HG02759 (cell line): ENCODE data around the gene FRMPD1.

Experiments used
- ATAC-seq: cut with Tn5 transposase; IDR thresholded peaks from one replicate; pipeline ENCODE4 v1.9.1; 2021; ENCODE audit warnings: mild to moderate bottlenecking, moderate library complexity; ENCODE audit not compliant: unreplicated experiment

The FRMPD1 gene

DNA sequence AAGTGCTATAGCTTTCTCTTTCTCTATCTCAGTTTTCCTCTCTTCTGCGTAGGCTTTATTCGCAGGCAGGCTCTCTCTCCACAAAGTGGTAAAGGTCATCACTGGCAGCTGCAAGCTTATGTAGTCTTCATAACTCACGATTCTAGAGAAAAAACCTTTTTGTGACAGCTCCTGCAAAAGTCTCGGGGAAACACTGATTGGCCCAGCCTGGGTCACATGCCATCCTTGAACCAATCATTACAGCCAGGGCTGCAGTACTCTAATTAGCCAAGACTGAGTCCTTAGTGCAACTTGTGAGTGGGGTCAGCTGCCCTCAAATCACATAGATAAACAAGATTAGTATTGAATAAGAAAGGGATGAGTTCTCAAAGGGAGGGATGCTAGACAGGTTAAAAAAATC, 18.3 kb upstream of the FRMPD1 start:
- ATAC-seq, result no peak

- ATAC-seq, result no peak
These were observed 14.9 kb upstream of the FRMPD1 start for GRCh38 chr9:37635808-37636207.

DNA sequence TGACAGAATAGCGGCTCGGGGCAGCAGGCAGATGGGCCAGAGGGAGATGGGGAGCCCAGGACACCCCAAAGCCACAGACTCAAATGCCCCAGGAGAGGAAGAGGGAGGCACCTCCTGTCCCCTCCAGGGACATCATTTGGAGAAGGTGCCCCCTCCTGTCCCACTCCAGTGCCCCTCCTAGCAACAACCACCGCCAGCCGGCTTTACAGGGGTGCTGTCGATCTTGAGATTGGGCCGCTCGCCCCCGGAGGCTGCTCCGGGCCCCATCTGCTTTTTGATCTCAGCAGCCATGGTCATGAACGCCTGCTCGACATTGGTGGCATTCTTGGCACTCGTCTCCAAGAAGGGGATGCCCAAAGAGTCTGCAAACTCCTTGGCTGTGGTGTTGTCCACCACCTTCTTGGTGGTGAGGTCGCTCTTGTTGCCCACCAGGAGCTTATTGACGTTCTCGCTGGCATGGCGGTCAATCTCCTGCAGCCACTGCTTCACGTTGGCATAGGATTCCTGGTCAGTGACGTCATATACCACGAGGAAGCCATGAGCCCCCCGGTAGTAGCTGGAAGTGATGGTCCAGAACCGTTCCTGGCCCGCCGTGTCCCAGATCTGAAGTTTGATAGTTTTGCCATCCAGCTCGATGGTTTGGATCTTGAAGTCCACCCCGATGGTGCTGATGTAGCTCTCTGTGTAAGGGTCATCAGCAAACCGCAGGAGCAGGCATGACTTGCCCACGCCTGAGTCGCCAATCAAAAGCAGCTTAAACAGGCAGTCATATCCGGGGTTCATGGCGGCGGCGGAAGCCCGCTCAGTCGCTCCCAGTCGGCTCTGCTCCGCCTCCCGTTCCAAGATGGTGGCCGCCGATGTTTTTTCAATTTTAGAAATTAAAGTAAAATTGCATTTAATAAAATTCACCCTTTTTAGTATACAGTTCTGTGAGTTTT, 14.0 kb upstream of the FRMPD1 start:
- ATAC-seq, result no peak

- no peak for ATAC-seq
These were observed 11.5 kb upstream of the FRMPD1 start for GRCh38 chr9:37639109-37639762.

DNA sequence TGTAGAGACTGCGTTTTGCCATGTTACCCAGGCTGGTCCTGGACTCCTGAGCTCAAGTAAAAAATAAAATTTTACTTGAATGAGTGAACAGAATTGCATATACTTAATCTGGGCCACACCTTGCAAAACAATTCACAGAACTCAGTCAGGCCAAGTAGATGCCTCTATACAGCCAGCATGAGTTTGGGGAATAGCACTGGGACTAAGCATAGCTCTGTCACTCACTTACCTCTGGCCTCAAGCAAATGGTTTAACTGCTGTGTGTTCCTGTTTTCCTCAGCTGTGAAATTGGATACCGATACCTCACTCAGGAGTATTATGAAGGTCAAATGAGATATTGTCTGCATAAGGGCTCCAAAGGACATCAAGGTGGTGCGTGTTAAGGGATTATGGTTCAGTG, 10.9 kb upstream of the FRMPD1 start:
- ATAC-seq, result no peak

DNA sequence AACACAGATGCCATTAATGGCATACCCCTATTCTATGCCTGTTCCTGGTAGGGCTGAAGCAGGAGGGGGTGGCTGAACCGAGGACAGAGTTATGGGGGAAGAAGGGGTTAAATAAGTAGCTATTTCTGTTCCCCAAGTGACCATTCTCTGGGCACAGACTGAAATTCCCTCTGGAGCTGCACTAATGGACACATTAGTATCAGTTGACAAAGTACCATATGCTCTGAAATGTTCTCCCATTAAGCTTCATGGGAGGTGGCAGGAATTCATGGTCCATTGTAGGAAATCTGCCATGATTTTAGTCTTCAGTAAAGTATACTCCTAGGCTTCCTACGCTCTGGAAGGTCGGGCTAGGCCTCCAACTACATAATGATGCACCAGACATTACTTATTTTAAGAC, 10.5 kb upstream of the FRMPD1 start:
- no peak for ATAC-seq

DNA sequence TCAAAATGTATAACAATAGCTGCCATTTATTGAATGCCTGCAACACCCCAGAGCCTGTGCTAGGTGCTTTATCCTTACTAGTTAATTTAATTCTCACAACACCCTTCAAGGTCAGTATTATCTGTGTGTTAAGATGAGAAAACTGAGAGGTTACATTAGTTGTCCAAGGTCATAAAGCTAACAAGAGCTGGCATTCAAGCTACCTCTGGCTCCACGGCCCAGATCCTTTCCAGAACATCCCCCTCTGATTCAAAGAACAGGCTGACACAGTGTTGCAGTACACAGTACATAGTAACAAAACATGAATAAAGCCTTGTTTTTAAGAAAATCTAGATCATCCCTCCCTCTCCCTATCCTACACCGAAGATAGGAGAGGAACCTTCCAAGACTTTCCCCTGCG, 9.4 kb upstream of the FRMPD1 start:
- no peak for ATAC-seq

- ATAC-seq, result no peak
These were observed 7.5 kb upstream of the FRMPD1 start for GRCh38 chr9:37643214-37643613.

- no peak for ATAC-seq
These were observed 4.7 kb upstream of the FRMPD1 start for GRCh38 chr9:37645903-37646506.

GRCh38 chr9:37650299-37650872, 368 bp upstream of the FRMPD1 start:
- ATAC-seq, result no peak

- ATAC-seq, result no peak
These were observed 1.5 kb downstream of the FRMPD1 start for GRCh38 chr9:37652261-37652660.

DNA sequence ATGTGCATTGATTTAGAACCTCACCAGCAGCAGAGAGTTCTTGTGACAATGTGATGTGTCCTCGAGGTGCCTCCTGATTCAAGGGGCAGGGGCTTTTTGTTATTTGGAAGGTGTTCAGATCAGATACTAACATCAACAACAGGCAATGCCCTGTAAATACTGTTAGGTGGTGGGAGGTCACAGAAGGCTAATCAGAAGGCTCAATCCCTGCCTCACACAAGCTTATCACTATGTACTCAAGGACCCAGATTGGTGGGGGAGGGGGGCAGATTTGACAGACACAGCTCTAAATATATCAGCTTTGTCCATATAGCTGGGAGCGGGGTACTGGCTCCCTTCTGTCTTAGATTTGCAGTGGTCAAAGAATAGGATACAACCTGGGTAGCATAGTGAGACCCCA, 2.6 kb downstream of the FRMPD1 start:
- no peak for ATAC-seq

- no peak for ATAC-seq
These were observed 6.2 kb downstream of the FRMPD1 start for GRCh38 chr9:37656936-37657335.

DNA sequence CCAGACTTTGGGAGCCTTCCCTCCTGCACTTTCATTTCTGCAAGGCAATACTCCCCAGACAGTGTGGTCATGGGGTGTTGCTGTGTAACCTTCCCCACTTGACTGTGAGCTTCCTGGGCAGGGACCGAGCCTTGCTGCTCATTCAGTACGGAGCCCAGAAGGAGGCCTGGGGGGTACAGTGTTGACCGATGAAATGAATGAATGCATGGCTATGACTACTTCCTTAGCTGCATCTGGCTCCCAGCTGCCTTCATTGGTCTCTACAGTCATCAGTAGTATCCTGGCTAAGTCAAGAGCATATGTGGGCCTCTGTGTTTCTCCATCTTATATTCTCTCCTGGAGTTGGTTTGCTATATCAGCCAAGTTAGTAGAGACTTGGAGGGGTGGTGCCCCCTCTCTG, 9.9 kb downstream of the FRMPD1 start:
- ATAC-seq, result no peak

DNA sequence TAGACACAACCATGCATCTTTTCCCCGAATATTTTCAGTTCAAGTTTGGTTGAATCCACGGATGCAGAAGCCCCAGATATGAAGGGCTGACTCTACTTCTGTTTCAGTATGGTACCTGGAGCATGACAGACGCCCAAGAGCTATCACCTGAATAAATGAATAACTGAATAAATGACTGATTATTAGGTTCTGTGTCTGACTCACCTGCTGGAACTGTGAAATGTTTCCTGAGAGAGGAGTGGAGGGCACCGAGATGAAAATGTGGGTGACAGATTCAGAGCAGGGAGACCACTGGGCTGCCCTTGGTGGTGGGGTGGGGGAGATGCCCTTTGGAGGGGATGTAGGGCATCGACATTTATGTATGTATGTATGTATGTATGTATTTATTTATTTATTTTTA, 13.2 kb downstream of the FRMPD1 start:
- ATAC-seq, result no peak

- ATAC-seq, result no peak
These were observed 17.0 kb downstream of the FRMPD1 start for GRCh38 chr9:37667706-37668105.

- ATAC-seq, result no peak
These were observed 17.4 kb downstream of the FRMPD1 start for GRCh38 chr9:37668116-37668601.

DNA sequence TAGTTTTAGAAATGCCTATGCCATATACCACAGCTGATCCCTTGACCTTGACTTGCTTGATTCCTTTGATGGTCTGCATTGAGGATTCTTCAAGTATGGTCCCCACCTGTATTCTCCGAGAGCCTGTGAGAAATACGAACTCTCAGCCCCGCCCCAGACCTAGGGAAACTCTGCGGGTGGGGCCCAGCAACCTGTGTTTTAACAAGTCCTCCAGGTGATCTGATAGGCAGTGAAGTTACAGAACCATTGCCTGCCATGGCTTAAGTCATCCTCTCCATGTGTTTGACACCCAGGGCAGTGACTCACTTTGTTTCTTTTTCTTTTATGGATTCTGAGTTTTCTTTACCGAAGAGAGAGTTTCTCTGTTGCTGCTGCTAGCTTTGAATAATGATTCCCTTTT, 18.5 kb downstream of the FRMPD1 start:
- no peak for ATAC-seq

DNA sequence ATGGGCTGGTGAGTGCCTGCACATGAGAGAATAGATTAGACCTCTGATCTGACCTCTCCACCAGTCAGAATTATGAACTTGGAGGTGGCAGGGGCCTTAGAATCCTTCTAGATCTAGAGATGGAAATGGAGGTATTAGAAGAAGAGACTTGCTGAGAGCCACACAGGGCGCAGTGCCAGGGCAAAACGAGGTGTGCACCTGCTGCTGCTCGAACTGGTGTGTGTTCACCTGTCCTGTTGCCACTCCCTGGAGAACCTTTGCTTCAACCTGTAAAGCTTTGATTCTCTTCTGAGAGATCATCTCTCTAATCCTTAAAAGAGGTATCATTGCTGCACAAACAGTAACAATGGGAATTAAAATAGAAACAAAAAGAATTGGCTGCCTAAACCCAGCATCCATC, 24.9 kb downstream of the FRMPD1 start:
- no peak for ATAC-seq

- ATAC-seq, result no peak
These were observed 25.7 kb downstream of the FRMPD1 start for GRCh38 chr9:37676411-37676830.

DNA sequence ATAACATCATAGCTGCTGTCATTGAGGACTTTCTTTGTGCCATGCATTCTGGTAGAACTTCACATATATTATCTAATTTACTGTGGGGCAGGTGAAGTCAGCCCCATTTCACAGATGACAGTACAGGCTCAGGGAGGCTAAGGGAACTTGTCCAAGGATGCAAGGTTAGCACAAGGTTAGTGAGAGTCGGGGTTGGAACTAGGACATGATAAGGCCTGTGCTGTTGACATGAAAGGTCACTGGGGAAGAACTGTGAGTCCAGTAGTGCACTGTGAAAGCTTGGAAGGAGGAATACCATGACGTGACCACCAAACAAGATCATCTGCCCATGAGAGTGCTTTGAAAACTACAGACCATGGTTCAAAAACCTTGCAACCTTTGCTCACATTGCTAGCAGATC, 26.7 kb downstream of the FRMPD1 start:
- ATAC-seq, result no peak
